Measurements from ENCODE around the gene EXOSC3. TPM values are rescaled to one million over a fixed set of nuclear protein-coding genes. Genes with fewer than 3 reads are reported as not detected.

The EXOSC3 gene
- polyA plus RNA-seq, 1 donor (not counting 4 experiments of a cell fraction or from before 2014, with no cell fraction given) = 48.8 TPM

GRCh38 chr9:37776328-37776727 lies 8.5 kb downstream of the EXOSC3 start:
- no peaks in the 10 kb centered on the region for H4K20me1 ChIP-seq (ENCODE audit: control insufficient read depth, extremely low read depth, insufficient read depth, low read length)
- TF ChIP-seq EZH2 (IDR thresholded peaks at IDR 0.05; ENCODE audit: low read length) (no peak), CTCF (optimal IDR thresholded peaks at IDR 0.05 in 1 of 3, IDR thresholded peaks at IDR 0.05 in 1 of 3, conservative IDR thresholded peaks at IDR 0.05 in 1 of 3; ENCODE audit: extremely low read depth in 1 of 3, insufficient read depth in 2 of 3, low read length in 3 of 3) (no peak)
- no peak overlapping the region for H3K9ac ChIP-seq (ENCODE audit: control insufficient read depth, extremely low read depth, insufficient read depth, low read length)
- dilution Hi-C loops (cut with MboI; ENCODE audit: extremely low pct_ligation_motif_present, low sequenced_read_pairs) = no loop called here
- no peaks in the 10 kb centered on the region for H3K27me3 ChIP-seq (ENCODE audit: control insufficient read depth, extremely low read depth, insufficient read depth, low read length)
- no peak overlapping the region for H3K27ac ChIP-seq (ENCODE audit: control insufficient read depth, insufficient read depth, low read length)
- peaks cover 2% of the 10 kb centered on the region for H3K9me1 ChIP-seq (ENCODE audit: control insufficient read depth, extremely low read depth, insufficient read depth, low read length)
- H3K79me2 ChIP-seq (ENCODE audit: control insufficient read depth, insufficient read depth, low read length) = peaks cover 4% of the 10 kb centered on the region
- H3K9me3 ChIP-seq (ENCODE audit: control insufficient read depth, low read depth, low read length) = no peaks in the 10 kb centered on the region
- peaks cover 6% of the 10 kb centered on the region for H3K4me1 ChIP-seq (ENCODE audit: control insufficient read depth, extremely low read depth, insufficient read depth, low read length)
- FAIRE-seq (no peak), DNase-seq (ENCODE audit: low read depth, low spot score) (no peak)
- no peak overlapping the region for H3K4me3 ChIP-seq (ENCODE audit: control insufficient read depth in 2 of 3, extremely low read depth in 1 of 3, insufficient read depth in 2 of 3, low read depth in 1 of 3, low read length in 3 of 3)
- H3K36me3 ChIP-seq (ENCODE audit: control insufficient read depth in 2 of 2, extremely low read depth in 1 of 2, insufficient read depth in 2 of 2, low read length in 2 of 2) = peaks cover 11 to 48% of the 10 kb centered on the region in 2 experiments
- H2AFZ ChIP-seq (ENCODE audit: control insufficient read depth, low read length) = no peak overlapping the region
- no peak overlapping the region for H3K4me2 ChIP-seq (ENCODE audit: control insufficient read depth, extremely low read depth, insufficient read depth, low read depth, low read length)

GRCh38 chr9:37775216-37775919 lies 9.5 kb downstream of the EXOSC3 start:
- Histone ChIP-seq H4K20me1 (ENCODE audit: control insufficient read depth, extremely low read depth, insufficient read depth, low read length) (no peaks in the 10 kb centered on the region), H3K4me1 (ENCODE audit: control insufficient read depth, extremely low read depth, insufficient read depth, low read length) (peaks cover 6% of the 10 kb centered on the region), H3K4me2 (ENCODE audit: control insufficient read depth, extremely low read depth, insufficient read depth, low read depth, low read length) (no peak overlapping the region), H3K79me2 (ENCODE audit: control insufficient read depth, insufficient read depth, low read length) (peaks cover 2% of the 10 kb centered on the region), H3K27ac (ENCODE audit: control insufficient read depth, insufficient read depth, low read length) (no peak overlapping the region), H3K9me1 (ENCODE audit: control insufficient read depth, extremely low read depth, insufficient read depth, low read length) (peaks cover 2% of the 10 kb centered on the region), H2AFZ (ENCODE audit: control insufficient read depth, low read length) (no peak overlapping the region), H3K9ac (ENCODE audit: control insufficient read depth, extremely low read depth, insufficient read depth, low read length) (no peak overlapping the region), H3K9me3 (ENCODE audit: control insufficient read depth, low read depth, low read length) (no peaks in the 10 kb centered on the region), H3K27me3 (ENCODE audit: control insufficient read depth, extremely low read depth, insufficient read depth, low read length) (no peaks in the 10 kb centered on the region), H3K36me3 (ENCODE audit: control insufficient read depth in 2 of 2, extremely low read depth in 1 of 2, insufficient read depth in 2 of 2, low read length in 2 of 2) (peaks cover 9 to 39% of the 10 kb centered on the region in 2 experiments), H3K4me3 (ENCODE audit: control insufficient read depth in 2 of 3, extremely low read depth in 1 of 3, insufficient read depth in 2 of 3, low read depth in 1 of 3, low read length in 3 of 3) (no peak overlapping the region)
- DNase-seq (ENCODE audit: low read depth, low spot score) (no peak), FAIRE-seq (no peak)
- TF ChIP-seq EZH2 (IDR thresholded peaks at IDR 0.05; ENCODE audit: low read length) (no peak), CTCF (optimal IDR thresholded peaks at IDR 0.05 in 1 of 3, IDR thresholded peaks at IDR 0.05 in 1 of 3, conservative IDR thresholded peaks at IDR 0.05 in 1 of 3; ENCODE audit: extremely low read depth in 1 of 3, insufficient read depth in 2 of 3, low read length in 3 of 3) (no peak)
- dilution Hi-C loops (cut with MboI; ENCODE audit: extremely low pct_ligation_motif_present, low sequenced_read_pairs) = no loop called here

Measured in keratinocyte (primary cell).